ENCODE measurements around the gene SLIT1.

SLIT1 gene

GRCh38 chr10:97020452-97021400 lies 165.0 kb downstream of the SLIT1 start:
- H3K4me3 Mint-ChIP-seq, result no peak overlapping the region
- peak overlapping the region in 1 of 2 donors; percentile 60 for H3K27ac Mint-ChIP-seq
- no peaks in the 10 kb centered on the region for H3K27me3 Mint-ChIP-seq
- DNase-seq (no peak), ATAC-seq (no peak)
- H3K9me3 Mint-ChIP-seq, result no peaks in the 10 kb centered on the region
- H3K4me1 Mint-ChIP-seq, result peaks cover 32% of the 10 kb centered on the region

- DNase-seq, result no peak
- no peaks in the 10 kb centered on the region for H3K27me3 Mint-ChIP-seq
- ATAC-seq, result no peak
- H3K27ac Mint-ChIP-seq, result no peak overlapping the region
- H3K9me3 Mint-ChIP-seq, result no peaks in the 10 kb centered on the region
- no peak overlapping the region for H3K4me3 Mint-ChIP-seq
- peaks cover 34% of the 10 kb centered on the region for H3K4me1 Mint-ChIP-seq
Observed at GRCh38 chr10:97019213-97019844, 166.4 kb downstream of the SLIT1 start.

- no peak for DNase-seq
- Mint-ChIP-seq H3K27me3 (no peaks in the 10 kb centered on the region), H3K27ac (no peak overlapping the region), H3K4me1 (peaks cover 26% of the 10 kb centered on the region), H3K4me3 (no peak overlapping the region), H3K9me3 (no peaks in the 10 kb centered on the region)
- no peak for ATAC-seq
Observed at GRCh38 chr10:97018251-97019212, 167.2 kb downstream of the SLIT1 start.

- DNase-seq, result no peak
- Mint-ChIP-seq H3K27ac (peak overlapping the region; percentile 85 to 95), H3K4me1 (peaks cover 25% of the 10 kb centered on the region), H3K27me3 (no peaks in the 10 kb centered on the region), H3K9me3 (no peaks in the 10 kb centered on the region), H3K4me3 (peak overlapping the region; percentile 64 to 75)
- ATAC-seq, result peak; percentile 9
Observed at GRCh38 chr10:97017474-97017903, 168.3 kb downstream of the SLIT1 start.

GRCh38 chr10:97016728-97017473 lies 168.9 kb downstream of the SLIT1 start:
- Mint-ChIP-seq H3K4me1 (peaks cover 25% of the 10 kb centered on the region), H3K9me3 (no peaks in the 10 kb centered on the region), H3K27ac (peak overlapping the region; percentile 85 to 95), H3K4me3 (peak overlapping the region; percentile 64 to 75), H3K27me3 (no peaks in the 10 kb centered on the region)
- DNase-seq (peak; percentile 50 to 73), ATAC-seq (peak; percentile 90)

GRCh38 chr10:97015240-97015639 lies 170.5 kb downstream of the SLIT1 start:
- Mint-ChIP-seq H3K4me1 (peaks cover 25% of the 10 kb centered on the region), H3K27me3 (no peaks in the 10 kb centered on the region), H3K27ac (peak overlapping the region in 1 of 2 donors; percentile 14), H3K4me3 (no peak overlapping the region), H3K9me3 (no peaks in the 10 kb centered on the region)
- DNase-seq, result no peak
- ATAC-seq, result no peak

GRCh38 chr10:97013983-97014382 lies 171.8 kb downstream of the SLIT1 start:
- ATAC-seq (no peak), DNase-seq (no peak)
- Mint-ChIP-seq H3K27ac (peak overlapping the region in 1 of 2 donors; percentile 91), H3K4me1 (peaks cover 25% of the 10 kb centered on the region), H3K4me3 (no peak overlapping the region), H3K27me3 (no peaks in the 10 kb centered on the region), H3K9me3 (no peaks in the 10 kb centered on the region)

GRCh38 chr10:97013568-97013967 lies 172.2 kb downstream of the SLIT1 start:
- no peak for ATAC-seq
- DNase-seq, result no peak
- Mint-ChIP-seq H3K27ac (no peak overlapping the region), H3K4me1 (peaks cover 25% of the 10 kb centered on the region), H3K9me3 (no peaks in the 10 kb centered on the region), H3K27me3 (no peaks in the 10 kb centered on the region), H3K4me3 (no peak overlapping the region)

- ATAC-seq (no peak), DNase-seq (no peak)
- Mint-ChIP-seq H3K4me3 (no peak overlapping the region), H3K27ac (no peak overlapping the region), H3K27me3 (no peaks in the 10 kb centered on the region), H3K9me3 (peaks cover 2 to 6% of the 10 kb centered on the region in 2 donors), H3K4me1 (peaks cover 21% of the 10 kb centered on the region)
Observed at GRCh38 chr10:97012470-97012869, 173.3 kb downstream of the SLIT1 start.

- peaks cover 10% of the 10 kb centered on the region for H3K4me1 Mint-ChIP-seq
- no peak overlapping the region for H3K27ac Mint-ChIP-seq
- H3K4me3 Mint-ChIP-seq, result no peak overlapping the region
- H3K9me3 Mint-ChIP-seq, result peaks cover 12 to 16% of the 10 kb centered on the region in 2 donors
- DNase-seq (no peak), ATAC-seq (no peak)
- no peaks in the 10 kb centered on the region for H3K27me3 Mint-ChIP-seq
Observed at GRCh38 chr10:97011397-97011796, 174.4 kb downstream of the SLIT1 start.

- no peak for ATAC-seq
- DNase-seq, result no peak
- no peak overlapping the region for H3K4me3 Mint-ChIP-seq
- H3K27ac Mint-ChIP-seq, result no peak overlapping the region
- H3K9me3 Mint-ChIP-seq, result peaks cover 16 to 19% of the 10 kb centered on the region in 2 donors
- H3K4me1 Mint-ChIP-seq, result peaks cover 4% of the 10 kb centered on the region
- H3K27me3 Mint-ChIP-seq, result no peaks in the 10 kb centered on the region
Observed at GRCh38 chr10:97010695-97011206, 175.0 kb downstream of the SLIT1 start.

- DNase-seq (no peak), ATAC-seq (no peak)
- H3K9me3 Mint-ChIP-seq, result peaks cover 16 to 19% of the 10 kb centered on the region in 2 donors
- no peak overlapping the region for H3K4me3 Mint-ChIP-seq
- H3K27ac Mint-ChIP-seq, result no peak overlapping the region
- H3K27me3 Mint-ChIP-seq, result no peaks in the 10 kb centered on the region
- no peaks in the 10 kb centered on the region for H3K4me1 Mint-ChIP-seq
Observed at GRCh38 chr10:97007417-97007816, 178.3 kb downstream of the SLIT1 start.

GRCh38 chr10:97006364-97006763 lies 179.4 kb downstream of the SLIT1 start:
- H3K4me1 Mint-ChIP-seq, result no peaks in the 10 kb centered on the region
- no peak for DNase-seq
- H3K27ac Mint-ChIP-seq, result no peak overlapping the region
- H3K4me3 Mint-ChIP-seq, result no peak overlapping the region
- peaks cover 16 to 19% of the 10 kb centered on the region in 2 donors for H3K9me3 Mint-ChIP-seq
- ATAC-seq, result no peak
- H3K27me3 Mint-ChIP-seq, result no peaks in the 10 kb centered on the region

GRCh38 chr10:97005349-97005748 lies 180.4 kb downstream of the SLIT1 start:
- H3K27ac Mint-ChIP-seq, result no peak overlapping the region
- DNase-seq (no peak), ATAC-seq (no peak)
- H3K27me3 Mint-ChIP-seq, result no peaks in the 10 kb centered on the region
- no peak overlapping the region for H3K4me3 Mint-ChIP-seq
- no peaks in the 10 kb centered on the region for H3K4me1 Mint-ChIP-seq
- H3K9me3 Mint-ChIP-seq, result peaks cover 16 to 19% of the 10 kb centered on the region in 2 donors

Data from stimulated activated naive CD8-positive, alpha-beta T cell treated with anti-CD3 and anti-CD28 coated beads, Interleukin-15, amount 100 ng/mL, for 72 hours (primary cell).